AG09309 (cell line): Measurements from ENCODE around the gene IZUMO1.

Source experiments
- DNase-seq: peaks from one replicate; pipeline ENCODE4 v3.0.0-alpha.2; 2010; ENCODE audit warnings: low read depth
- H3K4me3 ChIP-seq: 2 replicates; pipeline ENCODE4 v1.5.1; 2011; ENCODE audit warnings: mild to moderate bottlenecking, low read depth, low read length, moderate library complexity; ENCODE audit not compliant: control insufficient read depth
- CTCF ChIP-seq: IDR thresholded peaks from 2 replicates; pipeline ENCODE4 v1.5.1; 2011; ENCODE audit warnings: mild to moderate bottlenecking, low read depth, low read length, inconsistent platforms; ENCODE audit not compliant: insufficient read depth, control insufficient read depth; ENCODE audit errors: missing control alignments

The IZUMO1 gene

DNA sequence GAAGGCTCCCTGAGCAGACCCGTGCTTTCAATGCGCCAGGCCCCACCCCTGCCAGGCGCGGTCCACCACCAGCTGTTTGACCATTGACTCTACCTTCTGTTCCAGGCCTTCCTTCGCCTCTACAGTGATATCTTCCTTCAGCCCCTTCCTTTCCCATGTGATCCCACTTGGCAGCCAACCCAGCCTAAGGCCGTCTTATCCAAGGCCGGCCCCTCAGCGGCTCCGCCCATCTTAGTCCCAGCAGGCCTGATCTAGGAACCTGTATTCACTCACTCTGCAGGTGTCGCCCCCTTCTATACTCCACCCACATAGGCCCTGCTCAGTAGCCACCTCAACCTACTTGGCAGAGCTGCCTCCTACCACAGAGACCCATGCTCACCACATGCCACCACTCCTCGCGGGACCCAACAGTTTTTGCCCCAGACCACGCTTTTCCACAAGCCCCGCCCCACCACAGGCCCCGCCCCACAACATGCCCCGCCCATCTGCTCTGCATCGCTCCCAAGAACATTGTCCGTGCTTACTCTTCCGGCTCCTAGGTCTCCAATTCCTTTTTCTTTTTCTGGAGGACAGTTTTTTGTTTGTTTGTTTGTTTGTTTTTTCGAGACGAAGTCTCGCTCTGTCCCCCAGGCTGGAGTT lies 9.2 kb downstream of the IZUMO1 start:
- TF ChIP-seq CTCF = no peak
- H3K4me3 ChIP-seq = no peak overlapping the region
- DNase-seq = no peak

- H3K4me3 ChIP-seq = no peak overlapping the region
- no peak for DNase-seq
- no peak for TF ChIP-seq CTCF
Measured at GRCh38 chr19:48735031-48735615, 11.6 kb downstream of the IZUMO1 start.

DNA sequence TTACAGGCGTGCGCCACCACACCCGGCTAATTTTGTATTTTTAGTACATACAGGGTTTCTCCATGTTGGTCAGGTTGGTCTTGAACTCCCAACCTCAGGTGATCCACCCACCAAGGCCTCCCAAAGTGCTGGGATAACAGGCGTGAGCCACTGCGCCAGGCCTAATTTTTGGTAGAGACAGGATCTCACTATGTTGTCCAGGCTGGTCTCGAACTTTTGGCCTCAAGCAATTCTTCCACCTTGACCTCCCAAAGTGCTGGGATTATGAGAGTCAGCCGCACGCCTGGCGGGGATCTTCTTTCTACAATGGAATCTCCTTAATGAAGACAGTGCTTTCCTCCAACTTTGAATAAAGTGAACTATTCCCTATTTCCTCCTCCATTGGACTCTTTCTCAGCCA lies 12.1 kb downstream of the IZUMO1 start:
- no peak overlapping the region for H3K4me3 ChIP-seq
- TF ChIP-seq CTCF = no peak
- no peak for DNase-seq

GRCh38 chr19:48731452-48731851 lies 15.3 kb downstream of the IZUMO1 start:
- no peak for TF ChIP-seq CTCF
- DNase-seq = no peak
- no peak overlapping the region for H3K4me3 ChIP-seq

DNA sequence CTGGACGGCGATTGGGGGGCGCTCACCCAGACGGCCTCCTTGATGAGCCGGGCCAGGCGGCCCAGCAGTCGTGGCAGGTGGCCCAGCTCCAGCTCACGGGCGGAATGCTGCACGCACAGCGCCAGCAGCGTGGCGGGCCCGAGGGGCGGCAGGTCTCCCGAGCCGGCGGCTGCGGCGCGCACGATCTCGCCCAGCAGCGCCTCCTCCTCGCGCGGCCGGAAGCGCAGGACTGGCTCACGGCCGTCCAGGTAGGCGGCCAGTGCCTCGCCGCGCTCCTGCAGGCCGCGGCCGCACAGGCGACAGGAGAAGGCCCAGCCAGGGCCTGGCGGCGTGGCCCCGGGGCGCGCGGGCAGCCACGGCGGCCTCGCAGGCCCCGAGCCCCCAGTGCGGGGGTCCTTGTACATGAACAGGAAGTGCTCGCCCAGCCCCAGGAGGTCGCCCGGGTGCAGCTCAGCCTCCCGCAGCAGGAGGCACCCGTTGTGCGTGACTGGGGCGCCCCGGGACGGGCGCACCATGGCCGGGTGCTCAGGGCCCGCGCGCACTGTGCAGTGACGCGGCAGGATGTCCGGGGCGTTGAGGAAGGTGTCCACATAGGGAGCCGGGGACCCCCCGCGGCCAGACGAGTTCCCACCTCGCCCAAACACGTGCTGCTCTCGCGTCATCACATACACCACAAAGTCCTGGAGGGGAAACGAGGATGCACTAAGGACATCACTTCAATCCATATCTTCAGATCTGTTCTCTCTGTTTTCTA lies 17.6 kb downstream of the IZUMO1 start:
- no peak for DNase-seq
- H3K4me3 ChIP-seq = no peak overlapping the region
- no peak for TF ChIP-seq CTCF

GRCh38 chr19:48726556-48726955 lies 20.2 kb downstream of the IZUMO1 start:
- no peak for TF ChIP-seq CTCF
- no peak overlapping the region for H3K4me3 ChIP-seq
- no peak for DNase-seq
